ENCODE measurements around the gene DBH. TPM values are rescaled to one million over a fixed set of nuclear protein-coding genes. Genes with fewer than 3 reads are reported as not detected.

Gene DBH
- total and polyA plus RNA-seq, 8 donors = under 0.01 to 0.15 TPM; not detected in 6

DNA sequence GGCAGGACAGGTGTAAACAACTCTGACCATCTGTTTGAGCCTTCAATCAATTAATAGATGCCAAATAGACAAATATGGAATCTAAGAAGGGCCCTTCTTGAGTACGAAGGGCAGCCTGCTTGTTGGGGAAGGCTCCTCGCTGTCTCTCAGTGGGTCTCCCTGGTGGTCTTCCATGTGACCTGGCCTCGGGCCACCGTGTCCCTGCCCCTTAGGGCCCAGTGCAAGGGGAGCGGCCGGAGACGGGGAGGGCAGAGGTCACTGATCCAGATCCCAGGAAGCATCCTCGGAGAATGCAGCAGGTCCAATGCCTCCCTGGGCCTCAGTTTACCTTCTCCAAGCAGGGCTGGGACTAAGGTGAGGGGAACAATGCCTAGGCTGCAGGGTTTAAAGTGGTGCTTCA, 2.5 kb downstream of the DBH start:
- peaks cover 0 to 48% (median 8%) of the 10 kb centered on the region in 3 donors for H3K27me3 ChIP-seq
- no peaks in the 10 kb centered on the region for H3K9me3 ChIP-seq
- H3K36me3 ChIP-seq = no peaks in the 10 kb centered on the region
- DNase-seq = no peak
- WGBS, 5 donors = 37 to 82% (median 60%) methylated on average over 7 to 8 of the region's 8 CpGs
- peaks cover 0 to under 1% (median 0%) of the 10 kb centered on the region in 4 donors for H3K4me1 ChIP-seq
- no peak overlapping the region for H3K27ac ChIP-seq
- TF ChIP-seq, protein P1, sequence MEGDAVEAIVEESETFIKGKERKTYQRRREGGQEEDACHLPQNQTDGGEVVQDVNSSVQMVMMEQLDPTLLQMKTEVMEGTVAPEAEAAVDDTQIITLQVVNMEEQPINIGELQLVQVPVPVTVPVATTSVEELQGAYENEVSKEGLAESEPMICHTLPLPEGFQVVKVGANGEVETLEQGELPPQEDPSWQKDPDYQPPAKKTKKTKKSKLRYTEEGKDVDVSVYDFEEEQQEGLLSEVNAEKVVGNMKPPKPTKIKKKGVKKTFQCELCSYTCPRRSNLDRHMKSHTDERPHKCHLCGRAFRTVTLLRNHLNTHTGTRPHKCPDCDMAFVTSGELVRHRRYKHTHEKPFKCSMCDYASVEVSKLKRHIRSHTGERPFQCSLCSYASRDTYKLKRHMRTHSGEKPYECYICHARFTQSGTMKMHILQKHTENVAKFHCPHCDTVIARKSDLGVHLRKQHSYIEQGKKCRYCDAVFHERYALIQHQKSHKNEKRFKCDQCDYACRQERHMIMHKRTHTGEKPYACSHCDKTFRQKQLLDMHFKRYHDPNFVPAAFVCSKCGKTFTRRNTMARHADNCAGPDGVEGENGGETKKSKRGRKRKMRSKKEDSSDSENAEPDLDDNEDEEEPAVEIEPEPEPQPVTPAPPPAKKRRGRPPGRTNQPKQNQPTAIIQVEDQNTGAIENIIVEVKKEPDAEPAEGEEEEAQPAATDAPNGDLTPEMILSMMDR (IDR thresholded peaks at IDR 0.05) = no peak
- no peak for TF ChIP-seq POLR2A (IDR thresholded peaks at IDR 0.05)
- no peak for TF ChIP-seq EP300 (IDR thresholded peaks at IDR 0.05)
- intact Hi-C loops (cut with DNase I; ENCODE audit: low total_unique reads) = no loop called here
- H3K4me3 ChIP-seq = no peak overlapping the region

DNA sequence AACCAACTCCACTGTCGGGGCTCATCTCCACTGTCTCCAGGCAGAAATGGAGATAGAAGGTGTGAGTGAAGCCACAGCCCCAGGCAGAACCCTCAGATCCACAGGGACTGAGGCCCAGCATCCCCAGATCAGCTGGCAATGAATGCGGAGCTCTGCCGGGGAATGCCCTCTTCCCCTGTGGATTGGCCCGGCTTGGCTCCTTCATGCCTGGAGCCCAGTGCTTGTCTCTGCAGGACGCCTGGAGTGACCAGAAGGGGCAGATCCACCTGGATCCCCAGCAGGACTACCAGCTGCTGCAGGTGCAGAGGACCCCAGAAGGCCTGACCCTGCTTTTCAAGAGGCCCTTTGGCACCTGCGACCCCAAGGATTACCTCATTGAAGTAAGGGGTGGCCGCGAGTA, 3.5 kb downstream of the DBH start:
- DNase-seq = no peak
- intact Hi-C loops (cut with DNase I; ENCODE audit: low total_unique reads) = no loop called here
- H3K36me3 ChIP-seq = no peaks in the 10 kb centered on the region
- H3K4me1 ChIP-seq = no peaks in the 10 kb centered on the region
- H3K27me3 ChIP-seq = peaks cover 0 to 39% (median 0%) of the 10 kb centered on the region in 3 donors
- no peak overlapping the region for H3K4me3 ChIP-seq
- no peaks in the 10 kb centered on the region for H3K9me3 ChIP-seq
- 81 to 100% (median 84%) methylated on average over 2 to 8 of the region's 8 CpGs for WGBS, 5 donors
- TF ChIP-seq EP300 (IDR thresholded peaks at IDR 0.05) (no peak), POLR2AphosphoS5 (IDR thresholded peaks at IDR 0.05) (no peak), POLR2A (IDR thresholded peaks at IDR 0.05) (no peak)
- TF ChIP-seq, protein P1 (IDR thresholded peaks at IDR 0.05) = no peak
- no peak overlapping the region for H3K27ac ChIP-seq

DNA sequence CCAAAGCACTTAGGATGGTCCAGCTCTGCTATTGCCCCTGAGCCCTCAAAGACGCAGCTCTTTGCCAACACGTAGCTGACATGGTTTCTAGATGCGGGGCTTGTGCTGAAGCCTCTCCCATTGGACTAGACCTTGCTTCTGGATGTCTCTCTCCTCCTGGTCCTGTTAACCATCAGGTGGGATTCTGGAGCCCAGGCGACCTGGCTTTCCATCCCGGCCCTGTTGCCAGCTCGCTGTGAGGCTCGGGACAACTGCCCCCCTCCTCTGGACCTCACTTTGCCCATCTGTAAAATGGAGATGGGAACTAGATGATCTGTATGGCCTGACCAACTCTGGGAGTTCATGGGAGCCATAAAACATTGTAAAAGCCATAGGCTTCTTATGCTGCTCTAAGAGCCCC, 4.0 kb downstream of the DBH start:
- TF ChIP-seq POLR2A (IDR thresholded peaks at IDR 0.05) (no peak), EP300 (IDR thresholded peaks at IDR 0.05) (no peak), POLR2AphosphoS5 (IDR thresholded peaks at IDR 0.05) (no peak)
- TF ChIP-seq, protein P1 (IDR thresholded peaks at IDR 0.05) = no peak
- Histone ChIP-seq H3K4me3 (no peak overlapping the region), H3K9me3 (no peaks in the 10 kb centered on the region), H3K36me3 (no peaks in the 10 kb centered on the region), H3K27ac (no peak overlapping the region), H3K4me1 (no peaks in the 10 kb centered on the region), H3K27me3 (peaks cover 0 to 34% (median 0%) of the 10 kb centered on the region in 3 donors)
- WGBS, 5 donors = 69 to 94% (median 90%) methylated on average over 5 to 7 of the region's 7 CpGs
- DNase-seq = no peak
- intact Hi-C loops (cut with DNase I; ENCODE audit: low total_unique reads) = no loop called here

DNA sequence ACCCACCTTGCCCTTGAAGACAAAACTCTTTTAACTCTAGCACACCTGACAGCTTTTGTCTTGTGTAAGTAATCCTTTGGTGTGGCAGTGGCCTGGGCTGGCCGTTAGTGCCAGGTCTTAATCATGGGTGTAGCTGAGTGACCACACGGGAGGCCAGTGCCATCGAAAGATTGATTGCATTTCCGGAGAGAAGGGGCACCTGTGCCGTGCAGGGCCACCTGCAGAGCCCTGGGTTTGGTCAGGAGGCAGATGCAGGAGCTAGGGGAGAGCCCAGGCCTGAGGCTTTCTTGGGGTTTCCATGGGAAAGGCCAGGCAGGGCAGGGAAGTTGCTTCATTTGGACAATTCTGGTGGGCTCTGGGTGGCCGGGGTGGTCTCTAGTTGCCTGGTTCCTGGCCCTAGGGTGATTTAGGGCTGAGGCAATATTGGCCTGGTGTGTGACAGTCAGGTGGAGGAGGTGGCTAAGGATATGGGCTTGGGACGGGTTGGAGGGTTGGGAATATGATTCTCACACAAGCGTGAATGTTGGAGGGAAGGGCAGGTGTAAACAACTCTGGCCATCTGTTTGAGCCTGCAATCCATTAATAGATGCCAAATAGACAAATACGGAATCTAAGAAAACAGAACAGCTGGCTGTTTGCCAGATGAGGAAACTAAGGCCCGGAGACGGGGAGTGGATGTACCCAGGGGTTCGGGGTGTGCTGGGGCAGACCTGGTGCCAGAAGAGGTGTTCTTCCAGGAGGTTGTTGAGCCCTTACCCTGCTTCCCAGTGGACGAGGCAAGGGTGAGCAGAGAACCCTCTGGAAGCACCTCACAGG, 4.6 kb downstream of the DBH start:
- intact Hi-C loops (cut with DNase I; ENCODE audit: low total_unique reads) = no loop called here
- H3K9me3 ChIP-seq = no peaks in the 10 kb centered on the region
- H3K4me3 ChIP-seq = no peak overlapping the region
- no peaks in the 10 kb centered on the region for H3K36me3 ChIP-seq
- no peak for DNase-seq
- no peak overlapping the region for H3K27ac ChIP-seq
- H3K27me3 ChIP-seq = peaks cover 0 to 28% (median 0%) of the 10 kb centered on the region in 3 donors
- WGBS, 5 donors = 71 to 77% (median 73%) methylated on average over 13 of the region's 13 CpGs
- no peak for TF ChIP-seq EP300 (IDR thresholded peaks at IDR 0.05)
- TF ChIP-seq, protein P1 (IDR thresholded peaks at IDR 0.05) = no peak
- TF ChIP-seq POLR2AphosphoS5 (IDR thresholded peaks at IDR 0.05) = no peak
- TF ChIP-seq POLR2A (IDR thresholded peaks at IDR 0.05) = no peak
- H3K4me1 ChIP-seq = no peaks in the 10 kb centered on the region

Data from stomach (tissue), 9 donors.